DMS114 treated with DMSO at 0.1 percent for 48 hours (cell line): ENCODE data around the gene ARFGEF2.
"Not testable (repeated sequence)": the region's sequence is repeated elsewhere in the genome, so short reads cannot be mapped to it uniquely, and the experiment has no call there.

Source experiments
- DNase-seq: peaks from one replicate; lab custom pipeline; 2025; ENCODE audit not compliant: unreplicated experiment; lab: John Stamatoyannopoulos, UW

ARFGEF2 gene

DNA sequence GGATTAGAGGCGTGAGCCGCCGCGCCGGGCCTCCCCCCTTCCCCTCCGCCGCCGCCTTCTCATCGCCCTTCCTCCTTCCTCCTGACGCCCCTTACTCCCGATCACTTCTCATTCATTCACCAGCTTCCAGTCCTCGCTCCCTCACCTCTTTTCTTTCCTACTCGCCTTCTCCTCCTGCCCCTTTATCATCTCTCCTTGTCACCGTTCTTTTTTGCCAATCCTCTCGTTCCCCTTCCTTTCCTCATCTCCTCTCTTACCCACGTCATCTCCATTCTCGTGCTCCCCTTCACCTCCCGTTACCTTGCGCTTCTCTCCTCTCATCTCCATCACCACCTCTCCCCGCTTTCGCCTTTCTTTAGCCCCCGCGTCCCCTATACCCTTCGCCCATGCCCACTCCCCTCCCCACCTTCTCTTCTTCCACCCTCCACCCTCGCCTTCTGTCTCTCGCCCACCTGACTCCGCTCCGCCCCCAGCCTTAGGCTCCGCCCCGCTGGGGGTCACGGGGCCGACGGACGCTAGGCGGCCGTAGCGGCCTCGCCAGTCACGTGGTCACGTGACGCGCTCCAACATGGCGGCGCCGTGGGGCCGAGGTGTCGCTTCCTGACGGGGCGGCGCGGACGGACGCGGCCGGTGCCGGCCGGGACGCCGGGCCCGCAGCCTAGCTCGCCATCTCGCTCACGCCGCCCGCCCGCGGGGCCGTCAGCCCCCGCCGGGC is at the start of gene ARFGEF2:
ARFGEF2 (plus strand) TSS at position 544 of the 715 bp plus-strand sequence. CDS start 179 bp downstream, outside the sequence.
- DNase-seq, result peak; percentile 70

DNA sequence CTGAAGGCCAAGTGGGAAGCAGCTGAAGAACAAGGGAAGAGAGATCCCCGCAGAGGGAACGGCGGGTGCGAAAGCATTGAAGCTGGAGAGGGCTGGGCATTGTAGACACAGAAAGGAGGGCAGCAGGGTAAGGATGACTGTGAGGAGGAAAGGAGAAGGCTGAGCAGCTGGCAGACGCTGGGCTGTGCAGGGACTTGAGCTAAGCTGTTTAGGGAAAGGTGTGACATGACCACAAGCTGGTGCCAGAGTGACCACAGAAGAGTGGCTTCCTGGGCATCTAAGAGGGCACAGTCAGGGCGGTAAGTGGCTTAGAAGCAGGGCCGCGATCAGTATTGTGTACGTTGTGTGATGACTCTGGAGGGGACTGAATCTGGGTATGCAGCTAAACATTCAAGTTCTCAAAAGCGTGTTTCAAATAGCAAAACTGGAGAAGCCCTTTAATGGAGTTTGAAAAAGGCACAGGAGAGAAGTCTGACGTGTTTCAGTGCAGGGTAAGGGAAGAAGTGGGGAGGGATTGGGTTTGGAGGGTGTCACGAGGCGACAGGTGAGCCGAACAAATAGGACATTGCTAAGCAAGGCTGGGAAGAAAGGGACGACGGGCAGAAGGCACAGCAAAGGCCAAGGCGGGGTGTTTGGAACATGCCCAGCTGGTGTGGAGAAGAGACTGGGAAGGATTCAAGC is 46.1 kb upstream of the ARFGEF2 start:
- no peak for DNase-seq

DNA sequence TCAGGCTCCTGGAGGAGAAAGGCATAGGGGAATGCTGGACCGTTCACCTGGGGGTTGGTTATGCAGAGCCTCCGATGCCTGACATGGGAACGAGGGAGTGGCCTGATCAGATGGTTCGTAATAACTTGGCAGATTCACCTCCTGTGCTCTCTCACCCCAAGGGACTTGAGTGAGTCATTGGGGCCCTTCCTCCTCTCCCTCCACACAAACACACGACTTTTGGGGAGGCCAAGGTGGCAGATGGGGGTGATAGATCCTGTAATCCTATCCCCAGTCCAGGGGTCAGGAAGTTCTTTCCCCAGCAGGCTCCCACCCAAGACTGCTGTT is 45.6 kb upstream of the ARFGEF2 start:
- no peak for DNase-seq

DNA sequence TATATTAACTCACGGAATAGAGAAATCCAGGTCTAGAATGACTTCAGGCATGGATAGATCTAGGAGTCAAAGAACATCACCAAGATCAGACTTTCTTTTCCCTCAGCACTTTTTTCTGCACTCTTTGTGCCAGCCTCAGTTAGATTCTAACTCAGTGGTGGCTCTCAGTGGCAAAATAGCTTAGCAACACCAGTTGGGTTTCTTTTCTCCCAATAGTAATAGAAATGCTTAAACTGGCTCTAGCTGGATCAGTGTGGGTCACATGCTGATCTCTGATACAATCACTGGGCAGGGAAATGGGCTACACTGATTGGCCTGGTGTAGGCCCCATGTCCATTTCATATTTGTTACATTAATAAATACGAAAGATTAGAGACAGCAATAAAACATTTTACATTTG is 44.2 kb upstream of the ARFGEF2 start:
- DNase-seq, result no peak

DNA sequence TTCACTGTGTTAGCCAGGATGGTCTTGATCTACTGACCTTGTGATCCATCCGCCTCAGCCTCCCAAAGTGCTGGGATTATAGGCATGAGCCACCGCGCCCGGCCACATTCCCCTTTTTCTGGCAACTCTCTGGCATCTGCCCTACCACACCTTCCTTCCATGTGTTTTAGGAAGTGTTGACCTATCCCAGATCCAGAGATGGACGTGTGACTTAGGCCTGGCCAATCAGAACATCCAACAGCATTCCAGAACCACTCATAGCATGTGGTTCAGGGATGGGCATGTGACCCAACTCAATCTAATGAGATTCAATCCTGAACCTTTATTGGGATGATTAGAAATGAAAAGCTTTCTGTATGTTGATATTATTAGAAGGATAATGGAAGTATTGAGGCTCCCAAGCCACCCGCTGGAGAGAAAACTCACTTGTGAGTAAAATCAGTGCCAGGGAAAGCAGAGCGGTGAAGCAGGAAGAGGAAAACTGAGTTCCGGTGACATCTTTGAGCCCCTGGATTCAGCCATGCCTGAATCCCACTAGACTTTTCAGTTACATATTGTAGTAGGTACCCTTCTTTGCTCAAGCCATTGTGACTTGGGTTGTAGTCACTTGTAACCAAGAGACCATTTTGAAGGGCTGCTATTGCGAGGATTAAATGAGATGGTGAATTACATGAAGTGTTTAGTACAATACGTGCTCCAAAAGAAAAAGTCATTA is 42.8 kb upstream of the ARFGEF2 start:
- DNase-seq, result no peak

DNA sequence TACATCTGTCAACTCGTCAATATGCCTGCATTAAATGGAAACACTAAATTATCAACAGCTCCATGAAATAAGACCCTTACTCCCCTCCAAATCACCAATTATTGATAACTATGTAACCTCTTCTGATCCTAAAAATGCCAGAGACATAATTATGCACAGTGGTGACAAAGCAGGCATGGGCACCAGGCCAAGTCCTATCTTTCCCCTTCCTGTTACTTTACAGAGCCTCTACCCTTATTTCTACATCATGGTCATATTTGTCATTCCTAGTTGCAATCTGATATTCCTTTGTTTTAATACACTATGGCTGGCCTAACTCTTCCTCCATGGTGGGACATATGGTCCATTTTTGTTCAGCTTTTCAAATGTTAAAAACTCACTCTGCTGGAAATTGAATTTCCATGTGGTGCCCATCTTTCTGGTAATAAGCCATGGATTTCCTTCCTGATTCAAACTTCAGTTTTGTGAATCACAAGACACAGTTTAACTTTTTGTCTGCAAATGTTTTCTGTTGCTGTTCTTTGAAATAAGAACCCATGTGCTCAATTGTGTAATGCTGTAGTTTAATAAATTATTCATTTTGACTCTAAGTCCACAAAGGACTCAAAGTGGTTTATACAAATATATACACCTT is 41.8 kb upstream of the ARFGEF2 start:
- DNase-seq, result no peak

GRCh38 chr20:48880331-48880730 is 41.2 kb upstream of the ARFGEF2 start:
- DNase-seq, result no peak

GRCh38 chr20:48880981-48881657 is 40.4 kb upstream of the ARFGEF2 start:
- DNase-seq, result no peak

DNA sequence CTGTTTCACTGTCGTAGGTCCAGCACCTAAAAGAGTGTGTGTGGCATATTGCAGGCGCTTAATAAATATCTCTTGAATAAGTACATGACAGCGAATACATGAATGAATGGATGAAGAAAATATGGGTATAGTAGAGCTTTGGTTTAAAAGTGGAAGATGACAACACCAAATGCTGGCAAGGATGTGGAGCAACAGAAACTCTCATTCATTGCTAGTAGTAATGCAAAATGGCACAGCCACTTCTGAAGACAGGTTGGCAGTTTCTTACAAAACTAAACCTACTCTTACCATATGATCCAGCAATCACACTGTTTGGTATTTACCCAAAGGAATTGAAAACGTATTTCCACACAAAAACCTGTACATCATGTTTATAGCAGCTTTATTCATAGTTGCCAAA is 36.3 kb upstream of the ARFGEF2 start:
- no peak for DNase-seq

GRCh38 chr20:48886194-48886593 is 35.3 kb upstream of the ARFGEF2 start:
- no peak for DNase-seq

GRCh38 chr20:48886811-48887210 is 34.7 kb upstream of the ARFGEF2 start:
- no peak for DNase-seq

DNA sequence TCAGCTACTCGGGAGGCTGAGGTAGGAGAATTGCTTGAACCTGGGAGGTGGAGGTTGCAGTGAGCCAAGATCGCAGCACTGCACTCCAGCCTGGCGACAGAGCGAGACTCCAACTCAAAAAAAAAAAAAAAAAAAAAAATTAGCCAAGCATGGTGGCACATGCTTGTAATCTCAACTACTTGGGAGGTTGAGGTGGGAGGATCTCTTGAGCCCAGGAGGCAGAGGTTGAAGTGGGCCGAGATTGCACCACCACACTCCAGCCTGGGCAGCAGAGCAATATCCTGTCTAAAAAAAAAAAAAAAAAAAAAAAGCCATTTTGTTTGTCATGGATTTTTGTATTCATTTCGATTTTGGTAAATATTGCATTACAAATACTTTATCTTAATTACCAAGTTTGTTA is 33.0 kb upstream of the ARFGEF2 start:
- DNase-seq, result not testable (repeated sequence)

GRCh38 chr20:48889140-48889790 is 32.2 kb upstream of the ARFGEF2 start:
- no peak for DNase-seq

GRCh38 chr20:48891235-48892048 is 30.1 kb upstream of the ARFGEF2 start:
- no peak for DNase-seq

GRCh38 chr20:48892049-48892470 is 29.5 kb upstream of the ARFGEF2 start:
- no peak for DNase-seq

GRCh38 chr20:48892891-48893290 is 28.6 kb upstream of the ARFGEF2 start:
- no peak for DNase-seq

- no peak for DNase-seq
Measured at GRCh38 chr20:48893374-48893773, 28.1 kb upstream of the ARFGEF2 start.

GRCh38 chr20:48897305-48898010 is 24.1 kb upstream of the ARFGEF2 start:
- DNase-seq, result no peak

DNA sequence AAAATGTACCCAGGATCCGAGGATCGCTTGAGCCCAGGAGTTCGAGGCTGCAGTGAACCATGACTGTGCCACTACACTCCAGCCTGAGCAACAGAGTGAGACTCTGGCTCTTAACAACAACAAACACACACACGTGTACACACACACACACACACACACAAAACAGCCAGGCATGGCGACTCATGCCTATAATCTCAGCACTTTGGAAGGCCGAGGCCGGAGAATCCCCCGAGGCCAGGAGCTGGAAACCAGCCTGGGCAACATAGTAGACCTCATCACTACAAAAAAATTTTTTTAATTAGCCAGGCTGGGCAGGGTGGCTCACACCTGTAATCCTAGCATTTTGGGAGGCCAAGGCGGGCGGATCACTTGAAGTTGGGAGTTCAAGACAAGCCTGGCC is 23.3 kb upstream of the ARFGEF2 start:
- DNase-seq, result no peak
